ENCODE results near the gene RPL7A.
"Not testable (repeated sequence)": the region's sequence is repeated elsewhere in the genome, so short reads cannot be mapped to it uniquely, and the experiment has no call there.

Gene RPL7A

DNA sequence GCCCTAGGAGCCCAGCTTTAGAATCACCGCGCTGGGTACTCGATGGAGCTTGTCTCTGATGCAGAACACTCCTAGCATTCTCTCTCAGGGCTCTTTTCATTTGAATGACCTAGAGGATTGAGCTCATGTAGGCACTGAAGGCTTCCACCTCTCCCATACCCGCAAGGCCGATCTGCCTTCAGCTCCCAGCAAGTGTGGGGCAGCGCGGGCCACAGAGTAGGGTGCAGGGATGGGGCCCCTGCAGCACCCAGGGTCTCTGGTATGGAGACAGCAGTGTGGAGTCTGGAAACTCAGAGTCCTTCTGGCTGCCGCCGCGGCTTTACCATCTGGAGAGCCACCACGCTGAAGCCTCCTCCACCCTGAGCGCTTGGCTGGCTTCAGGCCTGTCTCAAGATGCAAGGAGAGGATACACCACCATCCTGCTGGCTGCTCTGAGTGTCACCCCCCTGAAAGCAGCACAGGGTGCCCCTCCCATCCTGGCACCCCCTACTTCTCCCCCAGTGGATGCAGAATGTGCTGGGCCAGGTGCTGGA lies 41.1 kb downstream of the RPL7A start:
- no peak for DNase-seq (ENCODE audit: low read depth)
- TF ChIP-seq, protein P1, sequence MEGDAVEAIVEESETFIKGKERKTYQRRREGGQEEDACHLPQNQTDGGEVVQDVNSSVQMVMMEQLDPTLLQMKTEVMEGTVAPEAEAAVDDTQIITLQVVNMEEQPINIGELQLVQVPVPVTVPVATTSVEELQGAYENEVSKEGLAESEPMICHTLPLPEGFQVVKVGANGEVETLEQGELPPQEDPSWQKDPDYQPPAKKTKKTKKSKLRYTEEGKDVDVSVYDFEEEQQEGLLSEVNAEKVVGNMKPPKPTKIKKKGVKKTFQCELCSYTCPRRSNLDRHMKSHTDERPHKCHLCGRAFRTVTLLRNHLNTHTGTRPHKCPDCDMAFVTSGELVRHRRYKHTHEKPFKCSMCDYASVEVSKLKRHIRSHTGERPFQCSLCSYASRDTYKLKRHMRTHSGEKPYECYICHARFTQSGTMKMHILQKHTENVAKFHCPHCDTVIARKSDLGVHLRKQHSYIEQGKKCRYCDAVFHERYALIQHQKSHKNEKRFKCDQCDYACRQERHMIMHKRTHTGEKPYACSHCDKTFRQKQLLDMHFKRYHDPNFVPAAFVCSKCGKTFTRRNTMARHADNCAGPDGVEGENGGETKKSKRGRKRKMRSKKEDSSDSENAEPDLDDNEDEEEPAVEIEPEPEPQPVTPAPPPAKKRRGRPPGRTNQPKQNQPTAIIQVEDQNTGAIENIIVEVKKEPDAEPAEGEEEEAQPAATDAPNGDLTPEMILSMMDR (conservative IDR thresholded peaks at IDR 0.05; ENCODE audit: low read length), result no peak
- H3K4me3 ChIP-seq (ENCODE audit: low read length), result no peak overlapping the region

GRCh38 chr9:133389562-133389961 lies 41.5 kb downstream of the RPL7A start:
- TF ChIP-seq, protein P1 (conservative IDR thresholded peaks at IDR 0.05; ENCODE audit: low read length), result no peak
- DNase-seq (ENCODE audit: low read depth), result no peak
- no peak overlapping the region for H3K4me3 ChIP-seq (ENCODE audit: low read length)

DNA sequence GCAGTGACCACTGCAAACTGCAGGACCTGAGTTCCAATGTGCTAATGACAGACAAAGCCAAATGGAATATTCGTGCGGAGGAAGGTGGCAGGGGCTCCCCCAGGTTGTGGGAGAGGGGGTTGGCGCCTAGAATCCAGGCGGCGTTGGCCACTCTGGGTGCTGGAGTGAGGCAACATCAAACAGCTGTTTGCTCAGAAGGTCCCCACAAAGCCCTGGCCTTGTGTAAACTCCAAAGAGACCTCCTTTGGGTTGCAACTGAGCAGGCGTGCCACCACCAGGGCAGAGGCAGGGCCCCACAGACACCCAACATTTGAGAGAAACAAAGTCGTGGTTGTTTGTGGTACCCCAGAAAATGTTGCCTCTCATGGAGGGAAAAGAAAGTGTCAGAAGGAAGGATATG lies 42.7 kb downstream of the RPL7A start:
- DNase-seq (ENCODE audit: low read depth), result no peak
- TF ChIP-seq, protein P1 (conservative IDR thresholded peaks at IDR 0.05; ENCODE audit: low read length), result no peak
- no peak overlapping the region for H3K4me3 ChIP-seq (ENCODE audit: low read length)

GRCh38 chr9:133391449-133391848 lies 43.4 kb downstream of the RPL7A start:
- DNase-seq (ENCODE audit: low read depth); H3K4me3 ChIP-seq (ENCODE audit: low read length): not testable (repeated sequence)

DNA sequence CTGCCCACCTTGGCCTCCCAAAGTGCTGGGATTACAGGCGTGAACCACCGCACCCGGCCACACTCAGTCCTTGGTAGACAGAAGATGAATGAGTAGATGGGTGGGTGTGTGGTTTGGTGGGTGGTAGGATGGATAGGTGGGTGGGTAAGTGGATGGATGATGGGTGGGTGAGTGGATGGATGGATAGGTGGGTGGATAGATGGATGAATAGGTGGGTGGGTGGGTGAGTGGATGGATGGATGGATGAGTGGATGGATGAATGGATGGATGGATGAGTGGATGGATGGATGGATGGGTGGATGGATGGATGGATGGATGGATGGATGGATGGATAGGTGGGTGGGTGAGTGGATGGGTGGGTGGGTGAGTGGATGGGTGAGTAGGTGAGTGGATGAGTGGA lies 44.3 kb downstream of the RPL7A start:
- DNase-seq (ENCODE audit: low read depth); H3K4me3 ChIP-seq (ENCODE audit: low read length): not testable (repeated sequence)

GRCh38 chr9:133393399-133393798 lies 45.4 kb downstream of the RPL7A start:
- H3K4me3 ChIP-seq (ENCODE audit: low read length), result no peak overlapping the region
- TF ChIP-seq, protein P1 (conservative IDR thresholded peaks at IDR 0.05; ENCODE audit: low read length), result no peak
- no peak for DNase-seq (ENCODE audit: low read depth)

DNA sequence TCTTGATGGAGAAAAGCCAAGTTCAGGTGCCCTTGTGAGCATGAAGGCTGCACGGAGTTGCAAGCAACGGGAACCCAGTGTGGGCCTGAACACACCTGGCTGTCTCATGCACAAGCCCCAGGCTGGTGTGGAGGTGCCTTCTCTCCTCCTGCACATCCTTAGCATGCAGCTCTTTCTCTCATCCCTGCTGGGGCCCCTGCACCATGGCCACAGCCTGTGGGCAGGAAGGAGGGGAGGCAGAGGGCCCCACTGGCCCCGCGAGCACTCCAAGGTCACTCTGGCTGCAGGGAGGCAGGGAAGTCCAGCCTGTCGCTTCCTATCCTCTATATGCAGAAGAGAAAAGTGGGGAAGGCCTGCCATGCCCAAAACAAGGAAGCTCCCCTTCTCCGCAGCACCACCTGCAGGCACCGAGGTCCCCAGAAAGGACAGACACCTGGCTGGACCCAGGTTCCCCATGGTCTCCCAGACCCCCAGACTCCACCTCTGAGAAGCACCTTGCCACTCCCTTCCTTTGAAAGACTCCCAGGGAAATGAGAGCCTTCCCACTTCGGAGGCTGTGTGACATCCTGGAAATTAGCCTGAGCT lies 46.8 kb downstream of the RPL7A start:
- no peak overlapping the region for H3K4me3 ChIP-seq (ENCODE audit: low read length)
- TF ChIP-seq, protein P1 (conservative IDR thresholded peaks at IDR 0.05; ENCODE audit: low read length), result no peak
- no peak for DNase-seq (ENCODE audit: low read depth)

DNA sequence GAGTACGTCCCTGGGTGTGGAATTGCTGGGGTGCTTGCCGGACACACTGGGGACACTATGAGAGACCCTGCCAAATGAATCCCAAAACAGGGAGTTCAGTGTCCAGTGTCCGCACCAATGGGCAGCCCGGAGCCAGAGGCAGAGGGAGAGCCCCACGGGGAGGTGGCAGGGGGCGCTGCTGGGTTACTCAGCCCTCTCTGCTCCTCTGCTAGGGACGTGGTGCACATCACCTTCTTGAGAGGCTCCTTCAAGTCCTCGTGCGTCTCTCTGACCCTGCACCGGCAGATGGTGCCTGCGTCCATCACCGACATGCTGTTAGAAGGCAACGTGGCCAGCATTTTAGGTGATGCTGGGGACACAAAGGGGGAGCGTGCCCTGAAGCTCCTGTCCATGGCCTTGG lies 48.9 kb downstream of the RPL7A start:
- no peak for DNase-seq (ENCODE audit: low read depth)
- TF ChIP-seq, protein P1 (conservative IDR thresholded peaks at IDR 0.05; ENCODE audit: low read length), result peak; percentile 29
- no peak overlapping the region for H3K4me3 ChIP-seq (ENCODE audit: low read length)
